Measurements from ENCODE around the gene MPZ. TPM values are rescaled to one million over a fixed set of nuclear protein-coding genes. Genes with fewer than 3 reads are reported as not detected.

MPZ gene
- total RNA-seq, result 2.7 and 3.0 TPM in 2 replicates

- intact Hi-C loops (cut with micrococcal nuclease), result loop anchor here (5.0 kb wide), 2 partner anchors 72 to 123 kb away; no protein-coding TSS in a partner anchor
Observed at GRCh38 chr1:161309868-161310267, at the start of gene MPZ. TSS of gene MPZ (minus strand) at chr1:161309968. CDS start at chr1:161309905, 63 bp downstream.

DNA sequence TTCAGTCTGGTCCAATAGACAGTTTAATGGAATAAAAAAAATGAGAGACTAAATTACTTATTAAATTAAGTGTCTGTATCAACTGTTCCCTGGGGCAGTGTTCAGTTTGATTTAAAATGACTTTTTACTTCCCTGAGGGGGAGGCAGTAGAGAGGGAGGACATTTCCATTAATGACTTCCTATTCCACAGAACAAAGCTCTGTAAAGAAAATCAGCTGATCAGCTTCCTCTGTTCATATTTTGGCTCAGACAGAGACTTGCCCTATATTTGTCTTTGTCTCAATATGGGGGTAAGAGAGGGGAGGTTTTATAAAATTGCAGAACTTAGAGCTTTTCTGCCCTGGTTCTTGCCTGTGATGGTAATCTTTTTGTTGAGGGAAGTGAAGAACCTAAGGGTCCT, 49.5 kb upstream of the MPZ start:
- intact Hi-C loops (cut with micrococcal nuclease), result no loop called here

DNA sequence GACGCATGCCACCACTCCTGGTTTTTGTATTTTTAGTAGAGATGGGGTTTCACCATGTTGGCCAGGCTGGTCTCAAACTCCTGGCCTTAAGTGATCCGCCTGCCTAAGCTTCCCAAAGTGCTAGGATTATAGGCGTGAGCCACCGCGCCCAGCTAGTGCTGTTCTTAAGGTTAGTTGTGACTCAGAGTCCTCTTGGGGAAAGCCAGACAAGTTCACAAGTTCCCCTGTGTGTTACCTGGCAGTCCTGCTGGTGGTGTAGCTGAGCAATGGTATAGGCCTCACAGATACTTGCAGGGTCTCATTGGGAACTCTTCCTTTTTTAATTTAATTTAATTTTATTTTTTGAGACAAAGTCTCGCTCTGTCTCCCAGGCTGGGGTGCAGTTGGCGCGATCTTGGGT, 47.3 kb upstream of the MPZ start:
- intact Hi-C loops (cut with micrococcal nuclease), result no loop called here

DNA sequence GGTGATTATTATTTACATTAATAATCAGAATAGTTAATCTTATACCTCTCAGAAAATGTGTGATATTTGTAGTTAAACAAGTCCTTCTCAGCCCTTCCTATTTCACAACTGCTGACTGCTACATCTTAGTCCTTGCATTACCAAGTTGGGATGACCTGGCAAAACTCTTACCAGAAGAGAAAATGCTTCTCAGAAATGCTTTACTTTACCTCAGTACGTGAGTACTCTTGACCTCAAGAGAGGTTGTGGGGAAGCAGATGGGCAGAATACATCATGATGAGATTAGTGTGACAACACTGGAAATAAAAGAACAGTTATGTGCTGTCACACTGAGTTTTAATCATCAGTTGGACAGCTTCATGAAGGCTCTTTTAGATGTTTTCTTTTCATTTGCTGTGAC, 41.7 kb upstream of the MPZ start:
- intact Hi-C loops (cut with micrococcal nuclease), result no loop called here

GRCh38 chr1:161350671-161351070, 40.9 kb upstream of the MPZ start:
- intact Hi-C loops (cut with micrococcal nuclease), result no loop called here

DNA sequence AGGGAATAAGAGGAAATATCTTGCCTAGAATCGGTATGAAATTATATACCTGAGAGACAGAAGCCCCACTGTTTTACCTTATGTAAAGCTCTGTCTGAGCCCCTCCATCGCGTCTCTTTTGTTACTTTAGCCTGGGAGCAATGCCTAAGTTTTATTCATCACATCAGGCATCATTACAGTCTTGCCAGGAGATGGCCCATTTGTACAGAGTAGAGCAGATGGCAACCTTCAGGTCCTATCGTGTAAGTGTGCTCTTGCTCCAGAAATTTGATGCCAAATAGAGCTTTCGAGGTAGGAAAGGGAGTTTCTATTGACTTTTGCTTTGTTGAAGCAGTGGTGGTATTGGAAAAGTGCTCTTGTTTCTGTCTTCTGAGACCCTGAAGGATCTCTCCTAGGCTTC, 33.1 kb upstream of the MPZ start:
- intact Hi-C loops (cut with micrococcal nuclease), result no loop called here

DNA sequence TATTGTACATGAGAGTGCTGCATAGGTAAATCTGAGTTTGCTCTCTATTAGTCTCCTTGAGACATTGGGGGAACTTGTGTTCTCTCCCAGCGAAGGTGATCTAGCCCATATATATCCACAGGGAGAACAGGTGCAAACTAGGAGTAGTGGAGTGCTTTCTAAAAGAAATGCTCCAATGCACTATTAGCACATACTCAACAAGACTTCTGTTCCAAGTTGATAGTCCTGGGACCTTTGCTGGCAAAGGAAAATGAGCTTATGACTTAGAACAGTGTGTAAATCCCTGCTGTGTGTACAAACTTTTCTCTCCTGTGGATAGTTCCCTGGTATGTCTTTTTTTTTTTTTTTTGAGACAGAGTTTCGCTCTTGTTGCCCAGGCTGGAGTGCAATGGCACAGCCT, 32.4 kb upstream of the MPZ start:
- intact Hi-C loops (cut with micrococcal nuclease), result no loop called here

DNA sequence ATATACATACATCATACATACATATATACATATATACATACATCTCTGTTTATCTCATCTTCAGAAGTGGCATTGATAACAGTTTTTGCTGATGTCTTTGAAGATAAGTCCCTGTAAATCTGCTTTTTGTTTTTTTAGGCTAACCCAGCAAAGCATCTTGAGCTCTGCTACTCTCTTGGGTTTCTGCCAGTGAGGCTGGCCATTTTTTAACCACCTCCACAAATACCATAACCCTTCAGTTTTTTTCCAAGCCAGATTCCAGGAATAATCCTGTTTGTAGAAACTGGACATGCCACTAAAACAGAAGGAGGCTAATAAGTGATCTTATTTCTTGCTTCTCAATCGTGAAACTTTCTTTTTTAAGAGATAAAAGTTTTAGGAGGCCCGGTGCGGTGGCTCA, 26.0 kb upstream of the MPZ start:
- intact Hi-C loops (cut with micrococcal nuclease), result no loop called here

DNA sequence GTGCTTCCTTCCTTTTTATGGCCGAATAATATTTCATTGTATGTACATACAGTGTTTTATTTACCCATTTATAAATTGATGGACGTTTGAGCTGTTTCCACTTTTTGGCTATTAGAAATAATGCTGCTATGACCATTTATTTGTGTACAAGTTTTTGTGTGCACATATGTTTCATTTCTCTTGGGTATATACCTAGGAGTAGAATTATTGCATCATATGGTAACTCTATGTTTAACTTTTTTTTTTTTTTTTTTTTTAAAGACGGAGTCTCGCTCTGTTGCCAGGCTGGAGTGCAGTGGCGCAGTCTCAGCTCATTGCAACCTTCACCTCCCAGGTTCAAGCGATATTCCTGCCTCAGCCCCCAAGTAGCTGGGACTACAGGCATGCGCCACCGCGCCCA, 23.4 kb upstream of the MPZ start:
- intact Hi-C loops (cut with micrococcal nuclease), result no loop called here

DNA sequence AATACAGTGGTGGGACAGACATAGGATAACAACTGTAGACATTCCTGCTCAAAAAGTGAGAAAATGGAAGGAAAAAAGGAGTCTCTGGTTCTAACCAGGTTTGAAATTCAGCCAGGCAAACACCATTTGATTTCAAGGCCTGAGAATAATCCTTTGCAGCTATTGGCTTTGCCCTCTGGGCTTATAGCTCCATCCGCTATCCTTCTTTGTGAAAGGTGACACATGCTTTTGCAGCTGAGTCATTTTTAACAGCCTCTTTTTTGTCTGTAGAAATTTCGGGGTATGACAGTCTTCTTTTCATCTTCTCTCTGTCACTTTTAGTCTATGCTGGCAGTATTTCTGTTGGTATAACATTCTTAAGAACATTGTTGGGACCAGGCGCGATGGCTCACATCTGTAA, 20.6 kb upstream of the MPZ start:
- intact Hi-C loops (cut with micrococcal nuclease), result no loop called here

- intact Hi-C loops (cut with micrococcal nuclease), result no loop called here
Observed at GRCh38 chr1:161324020-161324419, 14.3 kb upstream of the MPZ start.

DNA sequence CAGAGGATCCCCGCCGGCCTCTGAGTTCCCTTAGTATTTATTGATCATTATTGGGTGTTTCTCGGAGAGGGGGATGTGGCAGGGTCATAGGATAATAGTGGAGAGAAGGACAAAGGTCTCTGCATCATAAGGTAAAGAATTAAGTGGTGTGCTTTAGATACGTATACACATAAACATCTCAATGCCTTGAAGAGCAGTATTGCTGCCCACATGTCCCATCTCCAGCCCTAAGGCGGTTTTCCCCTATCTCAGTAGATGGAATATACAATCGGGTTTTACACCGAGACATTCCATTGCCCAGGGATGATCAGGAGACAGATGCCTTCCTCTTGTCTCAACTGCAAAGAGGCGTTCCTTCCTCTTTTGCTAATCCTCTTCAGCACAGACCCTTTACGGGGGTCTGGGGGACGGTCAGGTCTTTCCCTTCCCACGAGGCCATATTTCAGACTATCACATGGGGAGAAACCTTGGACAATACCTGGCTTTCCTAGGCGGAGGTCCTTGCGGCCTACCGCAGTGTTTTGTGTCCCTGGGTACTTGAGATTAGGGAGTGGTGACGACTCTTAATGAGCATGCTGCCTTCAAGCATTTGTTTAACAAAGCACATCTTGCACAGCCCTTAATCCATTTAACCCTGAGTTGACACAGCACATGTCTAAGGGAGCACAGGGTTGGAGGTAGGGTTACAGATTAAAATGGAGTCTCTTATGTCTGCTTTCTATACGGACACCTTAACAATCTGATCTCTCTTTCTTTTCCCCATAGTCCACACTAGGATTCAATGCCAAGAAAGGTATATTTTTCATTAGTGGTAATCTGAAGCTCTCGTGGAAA, 6.3 kb upstream of the MPZ start:
- intact Hi-C loops (cut with micrococcal nuclease), result loop anchor here (2.0 kb wide), 2 partner anchors 75 to 113 kb away; partner anchors contain the start of gene NDUFS2

DNA sequence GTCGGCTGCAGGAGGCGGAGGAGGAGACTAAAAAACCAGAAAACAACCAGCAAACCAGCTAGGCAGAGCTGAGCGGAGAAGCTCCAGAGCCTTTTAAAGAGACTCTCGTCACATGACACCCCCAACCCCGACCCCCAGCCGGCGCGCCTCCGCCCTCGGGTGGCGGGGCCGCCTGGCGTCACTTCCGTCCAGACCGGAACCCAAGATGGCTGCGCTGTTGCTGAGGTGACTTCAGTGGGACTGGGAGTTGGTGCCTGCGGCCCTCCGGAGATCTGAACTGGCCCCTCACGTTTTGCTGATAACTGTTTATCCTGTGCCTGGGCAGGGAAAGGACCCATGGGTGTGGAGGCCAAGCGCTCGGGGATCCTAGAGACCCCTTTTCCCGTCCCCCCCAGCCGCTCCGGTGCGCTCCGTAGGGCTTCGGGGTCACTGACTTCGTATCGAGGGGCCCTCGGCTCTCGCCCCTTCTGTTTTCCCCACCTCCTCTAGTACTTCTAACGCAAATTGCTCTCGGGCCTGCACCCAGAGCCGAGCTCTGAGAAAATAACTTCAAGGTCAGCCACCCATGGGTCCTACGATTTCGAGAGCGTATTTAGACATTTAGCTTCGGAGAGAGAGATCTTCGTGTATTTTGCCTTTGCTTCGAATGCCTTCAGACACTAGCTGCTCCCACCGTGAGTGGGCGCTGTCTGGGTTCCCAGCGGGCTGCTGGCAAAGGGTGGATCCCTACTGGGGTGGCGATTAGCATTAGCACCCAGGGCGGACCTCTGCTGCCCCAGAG, 4.6 kb upstream of the MPZ start, which contains the start of gene SDHC:
SDHC (plus strand) TSS at position 181 of the 781 bp plus-strand sequence; CDS start at position 206, 25 bp downstream.
- intact Hi-C loops (cut with micrococcal nuclease), result loop anchor here (1.0 to 2.0 kb wide), 4 partner anchors 8 to 112 kb away; partner anchors contain the start of gene NDUFS2

DNA sequence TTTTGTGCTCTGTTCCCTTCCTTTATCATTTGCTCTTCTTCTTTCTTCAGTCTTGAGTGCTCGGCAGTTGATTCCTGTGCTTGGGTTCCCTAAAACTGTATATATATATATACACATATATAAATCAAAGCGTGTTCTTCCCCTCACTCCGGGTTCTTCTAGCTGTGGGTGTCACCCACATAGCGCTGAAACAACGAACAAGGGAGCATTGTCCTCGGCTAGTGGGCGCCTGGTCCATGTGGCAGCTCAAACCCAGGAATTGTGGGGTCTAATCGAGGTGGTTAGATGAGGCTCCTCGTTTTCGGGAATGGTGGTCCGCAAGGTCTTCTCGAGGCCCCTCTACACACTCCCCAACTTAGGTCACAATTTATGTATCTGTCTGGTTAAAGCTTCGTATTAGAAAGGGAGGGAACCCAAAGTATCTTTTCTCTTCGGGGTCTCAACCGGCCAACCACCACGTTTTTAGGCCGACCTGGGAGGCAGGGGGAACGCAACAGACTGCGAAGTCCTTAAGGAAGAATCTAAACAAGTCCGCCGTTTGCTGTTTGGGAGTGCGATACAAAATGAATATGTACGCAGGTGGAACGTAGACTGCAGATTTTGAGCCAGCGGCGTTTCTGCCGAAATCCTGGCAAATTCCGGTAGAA, 3.9 kb upstream of the MPZ start:
- intact Hi-C loops (cut with micrococcal nuclease), result loop anchor here (1.0 to 2.0 kb wide), 4 partner anchors 7 to 111 kb away; partner anchors contain the start of gene NDUFS2

- intact Hi-C loops (cut with micrococcal nuclease), result no loop called here
Observed at GRCh38 chr1:161311595-161312181, 1.9 kb upstream of the MPZ start.

GRCh38 chr1:161307892-161308638, 1.7 kb downstream of the MPZ start:
- intact Hi-C loops (cut with micrococcal nuclease), result loop anchor here (2.0 to 5.0 kb wide), 3 partner anchors 74 to 121 kb away; partner anchors contain the start of gene TOMM40L

- intact Hi-C loops (cut with micrococcal nuclease), result loop anchor here (2.0 to 5.0 kb wide), 3 partner anchors 75 to 120 kb away; partner anchors contain the start of gene TOMM40L
Observed at GRCh38 chr1:161307230-161307768, 2.5 kb downstream of the MPZ start.

DNA sequence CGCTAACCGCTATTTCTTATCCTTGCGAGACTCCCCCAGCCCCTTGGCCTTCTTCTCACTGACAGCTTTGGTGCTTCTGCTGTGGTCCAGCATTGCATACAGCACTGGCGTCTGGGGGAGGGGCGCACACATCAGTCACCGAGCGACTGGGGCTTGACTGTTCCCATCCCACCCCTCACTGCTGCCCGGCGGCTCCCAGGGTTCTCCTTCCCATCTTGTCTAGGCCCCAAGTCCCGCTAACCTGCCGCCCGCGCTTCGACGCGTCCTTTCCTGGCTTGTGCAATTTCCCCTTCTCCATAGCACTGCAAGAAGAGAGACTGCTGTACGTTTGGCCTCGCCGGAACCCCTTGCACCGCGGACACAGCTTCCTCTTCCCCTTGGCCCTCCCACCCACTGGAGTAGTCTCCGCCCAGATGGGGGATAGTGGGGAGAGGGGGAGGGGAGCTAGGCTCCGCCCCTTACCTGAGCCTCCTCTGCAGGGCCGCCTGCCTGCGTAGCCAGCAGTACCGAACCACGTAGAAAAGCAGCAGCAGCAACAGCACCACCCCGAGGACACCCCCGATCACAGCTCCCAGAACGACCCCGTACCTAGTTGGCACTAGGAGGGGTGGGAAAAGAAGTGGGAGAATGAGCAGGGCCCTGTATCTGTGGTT, 3.8 kb downstream of the MPZ start:
- intact Hi-C loops (cut with micrococcal nuclease), result loop anchor here (1.0 to 5.0 kb wide), 4 partner anchors 8 to 119 kb away; partner anchors contain the start of genes SDHC and TOMM40L

All from T-helper 2 cell treated with Interferon-gamma antibody and Interleukin-4, amounts not matched to agents 100 ng/mL and 5 ng/mL, for 36 hours (primary cell).